Tibial artery (tissue), 4 donors: ENCODE data around the gene LRRC27.
A peak's percentile ranks its signal among the peaks of the same experiment; 100 is the strongest.

ENCODE experiments used
- DNase-seq, 2 donors: peaks; one replicate each; pipeline ENCODE4 v3.0.0-alpha.2; 2019
- H3K27ac ChIP-seq, 2 donors: fragments of 200-600 bp; sonication (generic) in 1 of 2; 1 replicate in 1 of 2; 2 replicates in 1 of 2; pipeline ENCODE4 v1.5.1; 2018 to 2019; ENCODE audit warnings: mild to moderate bottlenecking in 1 of 2
- H3K27me3 ChIP-seq, 2 donors: fragments of 200-600 bp; sonication (generic) in 1 of 2; one replicate each; pipeline versions ENCODE4 v1.5.1 to v1.6.0; 2016 to 2019
- H3K36me3 ChIP-seq, 3 donors: fragments of 200-600 bp; sonication (generic) in 2 of 3; one replicate each; pipeline ENCODE4 v1.5.1; 2016 to 2019; ENCODE audit warnings: mild to moderate bottlenecking in 2 of 3
- H3K4me1 ChIP-seq, 4 donors: fragments of 200-600 bp; sonication (generic) in 2 of 4; 1 replicate in 3 of 4; 2 replicates in 1 of 4; pipeline ENCODE4 v1.5.1; 2016 to 2019
- H3K4me3 ChIP-seq, 2 donors: fragments of 200-600 bp; sonication (generic) in 1 of 2; 1 replicate in 1 of 2; 2 replicates in 1 of 2; pipeline ENCODE4 v1.5.1; 2018 to 2019; ENCODE audit warnings: mild to moderate bottlenecking in 2 of 2
- H3K9me3 ChIP-seq, 3 donors: fragments of 200-600 bp; sonication (generic) in 1 of 3; one replicate each; pipeline ENCODE4 v1.5.1; 2016 to 2019
- CTCF ChIP-seq, 2 experiments: fragments of 200-600 bp in 1 of 2; fragments of 450-650 bp in 1 of 2; IDR thresholded peaks; one replicate each; pipeline ENCODE4 v1.5.1; 2017 to 2019; ENCODE audit warnings: antibody characterized with exemption in 2 of 2, mild to moderate bottlenecking in 1 of 2, moderate library complexity in 1 of 2
- intact Hi-C: fragments of 100-400 bp; cut with DNase I; formaldehyde crosslinking; loops from one replicate; pipeline ENCODE4 v1.15.0; 2023; ENCODE audit warnings: low total_unique reads

The LRRC27 gene

GRCh38 chr10:132305654-132306342 lies 26.2 kb upstream of the LRRC27 start:
- Histone ChIP-seq H3K27ac (no peak overlapping the region), H3K9me3 (no peaks in the 10 kb centered on the region)

GRCh38 chr10:132306343-132306685 lies 25.7 kb upstream of the LRRC27 start:
- intact Hi-C loops, result loop anchor here (10.0 kb wide), 1 partner anchor 48 kb away; no protein-coding TSS in a partner anchor
- peak in 1 of 2 donors; percentile 53 for DNase-seq
- H3K27ac ChIP-seq, result no peak overlapping the region
- peaks cover 0 to 19% (median 15%) of the 10 kb centered on the region in 4 donors for H3K4me1 ChIP-seq
- TF ChIP-seq CTCF (IDR thresholded peaks at IDR 0.05), result no peak
- H3K9me3 ChIP-seq, result no peaks in the 10 kb centered on the region
- peaks cover 0 to 26% of the 10 kb centered on the region in 2 donors for H3K27me3 ChIP-seq
- no peak overlapping the region for H3K4me3 ChIP-seq
- H3K36me3 ChIP-seq, result no peaks in the 10 kb centered on the region

More at GRCh38 chr10:132305654-132306342, 26.2 kb upstream of the LRRC27 start:
- TF ChIP-seq CTCF (IDR thresholded peaks at IDR 0.05), result no peak
- Histone ChIP-seq H3K27me3 (peaks cover 0 to 27% of the 10 kb centered on the region in 2 donors), H3K4me3 (no peak overlapping the region), H3K36me3 (no peaks in the 10 kb centered on the region), H3K4me1 (peaks cover 0 to 19% (median 15%) of the 10 kb centered on the region in 4 donors)
- intact Hi-C loops, result loop anchor here (10.0 kb wide), 1 partner anchor 49 kb away; no protein-coding TSS in a partner anchor
- DNase-seq, result peak in 1 of 2 donors; percentile 63

- intact Hi-C loops, result loop anchor here (10.0 kb wide), 1 partner anchor 48 kb away; no protein-coding TSS in a partner anchor
- Histone ChIP-seq H3K36me3 (no peaks in the 10 kb centered on the region), H3K27ac (peak overlapping the region in 1 of 2 donors; percentile 48), H3K4me3 (peak overlapping the region; percentile 66 to 82), H3K4me1 (peaks cover 0 to 19% (median 15%) of the 10 kb centered on the region in 4 donors), H3K9me3 (no peaks in the 10 kb centered on the region), H3K27me3 (peaks cover 0 to 25% of the 10 kb centered on the region in 2 donors)
- peak in 1 of 2 donors; percentile 73 for DNase-seq
- no peak for TF ChIP-seq CTCF (IDR thresholded peaks at IDR 0.05)
These were observed 24.9 kb upstream of the LRRC27 start for GRCh38 chr10:132306864-132307751.

- Histone ChIP-seq H3K27ac (peak within 1 kb of the TSS; percentile 80 to 89), H3K27me3 (peaks cover 0 to 21% of the 10 kb centered on the region in 2 donors), H3K36me3 (no peaks in the 10 kb centered on the region), H3K9me3 (no peaks in the 10 kb centered on the region), H3K4me1 (peaks cover 0 to 19% (median 15%) of the 10 kb centered on the region in 4 donors), H3K4me3 (peak within 1 kb of the TSS; percentile 66 to 82)
- peak; percentile 89 to 93 for DNase-seq
- no peak for TF ChIP-seq CTCF (IDR thresholded peaks at IDR 0.05)
- intact Hi-C loops, result loop anchor here (10.0 kb wide), 1 partner anchor 47 kb away; no protein-coding TSS in a partner anchor
These were observed 24.0 kb upstream of the LRRC27 start, which contains the start of gene STK32C for GRCh38 chr10:132307823-132308586. TSS of gene STK32C (minus strand) at chr10:132307950. CDS start at chr10:132307833, 117 bp downstream.
